K562 (cell line): Measurements from ENCODE around the gene CRYZL1. TPM values are rescaled to one million over a fixed set of nuclear protein-coding genes. Genes with fewer than 3 reads are reported as not detected.

Experiments
- ATAC-seq: fragments of 200-7000 bp; cut with Tn5 transposase; 3 replicates; pipeline ENCODE4 v1.9.1; 2020; ENCODE audit warnings: moderate library complexity
- BruUV-seq: library from RNA; stranded (reverse); fragments of 400-500 nt; replicated peaks from 2 replicates; lab custom pipeline; 2021; lab: Mats Ljungman, UMichigan
- CTCF ChIA-PET: fragments of 300-600 bp; formaldehyde crosslinking; extraction: SDS; loops from one replicate; lab custom pipeline; 2021; ENCODE audit warnings: low intra/inter-chr PET ratio; lab: Yijun Ruan, JAX
- POLR2A ChIA-PET: fragments of 300-600, 350-650 bp; sonication (Branson Sonifier 250); formaldehyde crosslinking; extraction: SDS; loops from one replicate; lab custom pipeline; 2021; ENCODE audit warnings: antibody characterized with exemption, inconsistent platforms; lab: Yijun Ruan, JAX
- DNase-seq, 4 experiments: peaks; one replicate each; pipeline versions ENCODE4 v3.0.0 to v3.0.0-alpha.2; 2011 to 2018; ENCODE audit warnings: low spot score in 3 of 4, mixed read lengths in 3 of 4; ENCODE audit errors: extremely low read depth in 1 of 4
- FAIRE-seq: peaks from 2 replicates; lab custom pipeline; 2011; peaks lifted over from hg19 to GRCh38; lab: Jason Lieb, UNC
- H2AFZ ChIP-seq: 2 replicates; pipeline ENCODE4 v1.6.0; 2011; ENCODE audit warnings: low read depth, low read length, control low read depth, inconsistent platforms
- H3K27ac ChIP-seq: fragments of 200-600 bp; 3 replicates; pipeline ENCODE4 v1.8.0; 2011; ENCODE audit warnings: low read depth, mild to moderate bottlenecking, control low read depth, inconsistent platforms, low read length, moderate library complexity, mixed read lengths; ENCODE audit errors: extremely low read depth
- H3K27me3 ChIP-seq, 2 experiments: fragments of 300-600 bp in 1 of 2; 2 replicates in 1 of 2; 3 replicates in 1 of 2; pipeline versions ENCODE4 v1.6.0 to v1.8.0; 2011; ENCODE audit warnings: inconsistent platforms in 2 of 2, low read length in 2 of 2, mild to moderate bottlenecking in 1 of 2, mixed read lengths in 1 of 2, moderate library complexity in 1 of 2; ENCODE audit not compliant: control insufficient read depth in 2 of 2, insufficient read depth in 2 of 2
- H3K36me3 ChIP-seq: fragments of 300-600 bp; 3 replicates; pipeline ENCODE4 v1.8.0; 2011; ENCODE audit warnings: mild to moderate bottlenecking, low read length, inconsistent platforms; ENCODE audit not compliant: control insufficient read depth, insufficient read depth
- H3K4me1 ChIP-seq, 2 experiments: fragments of 200-600 bp in 1 of 2; replicated peaks in 1 of 2; 2 replicates in 1 of 2; 3 replicates in 1 of 2; pipeline versions ENCODE4 v1.5.1 to v1.8.0; 2011; ENCODE audit warnings: inconsistent platforms in 2 of 2, low read length in 2 of 2, mild to moderate bottlenecking in 1 of 2, mixed read lengths in 1 of 2, moderate library complexity in 1 of 2; ENCODE audit not compliant: control insufficient read depth in 2 of 2, insufficient read depth in 2 of 2
- H3K4me2 ChIP-seq: 2 replicates; pipeline ENCODE4 v1.6.1; 2011; ENCODE audit warnings: low read length, control low read depth, inconsistent platforms, mixed read lengths; ENCODE audit not compliant: insufficient read depth
- H3K4me3 ChIP-seq: fragments of 200-600 bp; sonication (generic), shearing (Covaris generic); 2 replicates; pipeline ENCODE4 v1.5.1; 2016; ENCODE audit warnings: control low read depth, inconsistent platforms
- H3K79me2 ChIP-seq: fragments of 200-600 bp; 3 replicates; pipeline ENCODE4 v1.8.0; 2011; ENCODE audit warnings: low read length, inconsistent platforms; ENCODE audit not compliant: control insufficient read depth, insufficient read depth
- H3K9ac ChIP-seq, 2 experiments: 2 replicates each; pipeline versions ENCODE4 v1.6.0 to v1.6.1; 2011; ENCODE audit warnings: low read depth in 2 of 2, low read length in 2 of 2, control low read depth in 1 of 2, inconsistent platforms in 1 of 2, mild to moderate bottlenecking in 1 of 2, mixed read lengths in 1 of 2; ENCODE audit not compliant: insufficient read depth in 1 of 2
- H3K9me1 ChIP-seq: one replicate; pipeline ENCODE4 v1.6.0; 2011; ENCODE audit warnings: inconsistent platforms, mild to moderate bottlenecking, low read length, moderate library complexity; ENCODE audit not compliant: control insufficient read depth, insufficient read depth
- H3K9me3 ChIP-seq: replicated peaks from 2 replicates; pipeline ENCODE4 v1.5.1; 2011; ENCODE audit warnings: low read depth, low read length, inconsistent platforms; ENCODE audit not compliant: control insufficient read depth, insufficient read depth
- H4K20me1 ChIP-seq: replicated peaks from 2 replicates; pipeline ENCODE4 v1.6.1; 2011; ENCODE audit warnings: low read length, inconsistent platforms, mixed read lengths; ENCODE audit not compliant: control insufficient read depth, insufficient read depth
- ASH1L ChIP-seq: fragments of 450-650 bp; IDR thresholded peaks from 2 replicates; pipeline ENCODE4 v1.6.1; 2018; ENCODE audit warnings: borderline replicate concordance, mild to moderate bottlenecking, low read depth; ENCODE audit not compliant: partially characterized antibody
- RBBP5 ChIP-seq: fragments of 200-600 bp; sonication (generic); IDR thresholded peaks from 2 replicates; pipeline ENCODE4 v1.6.1; 2012; ENCODE audit warnings: borderline replicate concordance, mild to moderate bottlenecking, low read length, control low read depth, inconsistent platforms; ENCODE audit not compliant: insufficient read depth, poor library complexity, severe bottlenecking
- RHOXF2B ChIP-seq: fragments of 250-450 bp; sonication (Bioruptor Pico); conservative IDR thresholded peaks from 2 replicates; pipeline ENCODE4 v1.5.1; 2021
- TAF1 ChIP-seq: IDR thresholded peaks from 2 replicates; pipeline ENCODE4 v1.6.1; 2011; ENCODE audit warnings: mild to moderate bottlenecking, low read length, moderate library complexity; ENCODE audit not compliant: insufficient read depth, control insufficient read depth, severe bottlenecking; ENCODE audit errors: extremely low read depth
- TEAD1 ChIP-seq, 2 experiments: fragments of 450-650 bp in 1 of 2; sonication (generic) in 1 of 2; formaldehyde crosslinking; IDR thresholded peaks; 2 replicates each; pipeline versions ENCODE4 v1.4.0 to v1.8.0; 2020 to 2022; ENCODE audit warnings: mild to moderate bottlenecking in 2 of 2, missing genetic modification reagents in 1 of 2
- TEAD2 ChIP-seq: fragments of 450-650 bp; IDR thresholded peaks from 2 replicates; pipeline ENCODE4 v1.6.1; 2016; ENCODE audit warnings: missing genetic modification characterization, control low read depth, missing compliant biosample characterization
- WGBS: fragments of 100-300 bp; shearing (Covaris generic); methylation state at CpG from one replicate; pipeline ENCODE4 v1.1.6; 2016; ENCODE audit warnings: low coverage, mixed read lengths; ENCODE audit not compliant: insufficient coverage; ENCODE audit errors: missing lambda C conversion rate; 5-methylcytosine and 5-hydroxymethylcytosine counted together
- in situ Hi-C: fragments of 300-500 bp; cut with MboI; formaldehyde crosslinking; loops from 4 replicates; pipeline ENCODE4 v1.15.0; 2018; ENCODE audit warnings: inconsistent platforms, mixed read lengths
- intact Hi-C: fragments of 100-400 bp; cut with micrococcal nuclease; formaldehyde crosslinking; loops from 2 replicates; pipeline ENCODE4 v1.14.2; 2022
- polyA plus RNA-seq, 8 experiments: library from polyadenylated mRNA; depleted of rRNA in 4 of 8; stranded (reverse) in 5 of 8; unstranded in 3 of 8; fragments of >200 nt; fragmentation: Nextera tagmentation in 2 of 8; fragmentation: Illumina TruSeq in 1 of 8; extraction: Ambion mirVana in 2 of 8; extraction: Trizol in 1 of 8; gene quantifications; 2 replicates each; pipeline versions ENCODE4 v1.2.1 to v1.2.3, GENCODE V29; 2011 to 2014; ENCODE audit warnings: inconsistent platforms in 1 of 8, missing spikeins in 1 of 8
- total RNA-seq, 7 experiments: library from RNA; depleted of rRNA in 6 of 7; stranded (reverse); fragments of >200 nt in 6 of 7; fragmentation: Illumina TruSeq in 2 of 7; extraction: Trizol in 2 of 7; gene quantifications; 2 replicates each; pipeline versions ENCODE4 v1.2.1 to v1.2.3, GENCODE V29; 2011 to 2021; ENCODE audit warnings: low replicate concordance in 1 of 7
- TF ChIP-seq, protein P1 (sequence below): fragments of 250-450 bp; sonication (Bioruptor Pico); IDR thresholded peaks from 2 replicates; pipeline ENCODE4 v1.8.0; 2021; ENCODE audit warnings: moderate library complexity, mild to moderate bottlenecking, inconsistent platforms
- TF ChIP-seq, protein P2 (sequence below): fragments of 250-450 bp; sonication (Bioruptor Pico); IDR thresholded peaks from 2 replicates; pipeline ENCODE4 v1.5.0; 2021; ENCODE audit warnings: mild to moderate bottlenecking, borderline replicate concordance
- TF ChIP-seq, protein P3 (sequence below): fragments of 250-450 bp; sonication (Bioruptor Pico); IDR thresholded peaks from 2 replicates; pipeline ENCODE4 v1.9.0; 2021; ENCODE audit warnings: mild to moderate bottlenecking

Gene CRYZL1
- total and polyA plus RNA-seq, 9 of the 15 experiments (the other 6 are each of a cell fraction or from before 2014, with no cell fraction given) = 19.9 to 98.2 (median 39.2) TPM

DNA sequence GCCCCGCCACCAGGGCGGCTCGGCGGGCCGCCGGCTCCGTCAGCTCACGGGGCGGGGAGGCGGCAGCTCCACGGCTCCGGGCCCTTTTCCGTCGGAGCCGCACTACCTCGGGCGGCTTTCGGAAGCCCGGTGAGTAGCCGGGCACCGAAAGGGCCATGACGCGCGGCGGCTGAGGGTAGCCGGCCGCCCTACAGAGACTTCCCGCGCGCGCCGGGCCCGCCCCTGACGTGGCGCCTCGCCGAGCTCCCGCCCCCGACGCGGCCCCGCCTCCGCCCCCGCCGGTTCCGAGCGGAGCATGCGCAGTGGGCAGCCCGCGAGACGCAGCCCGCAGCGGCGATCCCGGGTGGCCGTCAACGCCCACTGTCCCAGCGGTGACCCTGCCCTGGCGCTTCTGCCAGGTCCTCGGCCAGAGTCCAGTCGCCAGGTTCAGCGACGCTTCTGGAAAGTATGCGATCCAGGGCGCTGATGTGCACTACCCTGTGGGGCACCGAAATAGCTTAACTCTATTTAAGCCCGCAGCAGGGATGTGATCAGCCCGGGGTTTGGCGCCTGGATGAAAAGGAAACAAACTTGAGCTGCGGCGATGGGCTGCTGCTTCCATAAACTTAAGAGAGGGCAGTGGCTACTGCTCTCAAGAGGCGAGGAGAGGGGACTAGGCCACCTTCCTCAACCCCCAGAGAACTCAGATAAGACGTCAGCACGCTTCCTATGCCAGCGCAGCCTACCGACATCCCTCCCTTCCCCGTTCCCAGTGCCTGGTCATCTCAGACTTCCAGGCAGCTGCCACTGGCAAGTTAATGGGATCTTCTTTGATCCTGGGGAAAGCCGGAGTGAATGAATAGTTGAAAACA is 52.8 kb downstream of the CRYZL1 start, which contains the start of gene DONSON:
DONSON (minus strand) TSS at position 200 of the 851 bp plus-strand sequence; CDS start at position 157, 43 bp downstream.
- peak within 1 kb of the TSS; percentile 91 to 98 for H3K9ac ChIP-seq
- ChIA-PET POLR2A (interaction anchor here (0.6 to 2.4 kb wide), 15 partner anchors 9 to 1398 kb away, joined by 3 to 15 read pairs (median 6); partner anchors contain the start of genes SON and TMEM50B), CTCF (interaction anchor here (0.6 kb wide), 1 partner anchor 57 kb away, joined by 3 read pairs; no protein-coding TSS in a partner anchor)
- ATAC-seq (peak; percentile 92), FAIRE-seq (peak; percentile 55), DNase-seq (peak; percentile 93 to 100 (median 100))
- H4K20me1 ChIP-seq = no peaks in the 10 kb centered on the region
- peaks cover 31% of the 10 kb centered on the region for H3K36me3 ChIP-seq
- H3K9me3 ChIP-seq = no peaks in the 10 kb centered on the region
- TSS peak; percentile 95 for BruUV-seq
- H3K4me3 ChIP-seq = peak within 1 kb of the TSS; percentile 89
- peak within 1 kb of the TSS; percentile 92 for H3K4me2 ChIP-seq
- H3K79me2 ChIP-seq = peaks cover 32% of the 10 kb centered on the region
- in situ Hi-C loops = no loop called here
- no peaks in the 10 kb centered on the region for H3K9me1 ChIP-seq
- H3K4me1 ChIP-seq = peaks cover 13 to 24% of the 10 kb centered on the region in 2 experiments; a peak in 4 of 5 replicates
- intact Hi-C loops = loop anchor here (10.0 kb wide), 1 partner anchor 386 kb away; no protein-coding TSS in a partner anchor
- H2AFZ ChIP-seq = peak within 1 kb of the TSS; percentile 98
- peak within 1 kb of the TSS; percentile 53 for H3K27ac ChIP-seq
- WGBS = under 1% methylated on average over 74 of the region's 78 CpGs
- no peaks in the 10 kb centered on the region for H3K27me3 ChIP-seq
- TF ChIP-seq, protein P1, sequence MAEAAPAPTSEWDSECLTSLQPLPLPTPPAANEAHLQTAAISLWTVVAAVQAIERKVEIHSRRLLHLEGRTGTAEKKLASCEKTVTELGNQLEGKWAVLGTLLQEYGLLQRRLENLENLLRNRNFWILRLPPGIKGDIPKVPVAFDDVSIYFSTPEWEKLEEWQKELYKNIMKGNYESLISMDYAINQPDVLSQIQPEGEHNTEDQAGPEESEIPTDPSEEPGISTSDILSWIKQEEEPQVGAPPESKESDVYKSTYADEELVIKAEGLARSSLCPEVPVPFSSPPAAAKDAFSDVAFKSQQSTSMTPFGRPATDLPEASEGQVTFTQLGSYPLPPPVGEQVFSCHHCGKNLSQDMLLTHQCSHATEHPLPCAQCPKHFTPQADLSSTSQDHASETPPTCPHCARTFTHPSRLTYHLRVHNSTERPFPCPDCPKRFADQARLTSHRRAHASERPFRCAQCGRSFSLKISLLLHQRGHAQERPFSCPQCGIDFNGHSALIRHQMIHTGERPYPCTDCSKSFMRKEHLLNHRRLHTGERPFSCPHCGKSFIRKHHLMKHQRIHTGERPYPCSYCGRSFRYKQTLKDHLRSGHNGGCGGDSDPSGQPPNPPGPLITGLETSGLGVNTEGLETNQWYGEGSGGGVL (CRISPR knock-in tag) = no peak
- 0 out of 2 replicates have a peak, but pooled peaks have one; percentile 52 for TF ChIP-seq RHOXF2B (CRISPR knock-in tag)
- TF ChIP-seq ASH1L = no peak
- no peak for TF ChIP-seq TEAD2 (tag)
- TF ChIP-seq, protein P2, sequence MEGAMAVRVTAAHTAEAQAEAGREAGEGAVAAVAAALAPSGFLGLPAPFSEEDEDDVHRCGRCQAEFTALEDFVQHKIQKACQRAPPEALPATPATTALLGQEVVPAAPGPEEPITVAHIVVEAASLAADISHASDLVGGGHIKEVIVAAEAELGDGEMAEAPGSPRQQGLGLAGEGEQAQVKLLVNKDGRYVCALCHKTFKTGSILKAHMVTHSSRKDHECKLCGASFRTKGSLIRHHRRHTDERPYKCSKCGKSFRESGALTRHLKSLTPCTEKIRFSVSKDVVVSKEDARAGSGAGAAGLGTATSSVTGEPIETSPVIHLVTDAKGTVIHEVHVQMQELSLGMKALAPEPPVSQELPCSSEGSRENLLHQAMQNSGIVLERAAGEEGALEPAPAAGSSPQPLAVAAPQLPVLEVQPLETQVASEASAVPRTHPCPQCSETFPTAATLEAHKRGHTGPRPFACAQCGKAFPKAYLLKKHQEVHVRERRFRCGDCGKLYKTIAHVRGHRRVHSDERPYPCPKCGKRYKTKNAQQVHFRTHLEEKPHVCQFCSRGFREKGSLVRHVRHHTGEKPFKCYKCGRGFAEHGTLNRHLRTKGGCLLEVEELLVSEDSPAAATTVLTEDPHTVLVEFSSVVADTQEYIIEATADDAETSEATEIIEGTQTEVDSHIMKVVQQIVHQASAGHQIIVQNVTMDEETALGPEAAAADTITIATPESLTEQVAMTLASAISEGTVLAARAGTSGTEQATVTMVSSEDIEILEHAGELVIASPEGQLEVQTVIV (CRISPR knock-in tag) = no peak
- TF ChIP-seq TAF1 = peak; percentile 72
- TF ChIP-seq, protein P3, sequence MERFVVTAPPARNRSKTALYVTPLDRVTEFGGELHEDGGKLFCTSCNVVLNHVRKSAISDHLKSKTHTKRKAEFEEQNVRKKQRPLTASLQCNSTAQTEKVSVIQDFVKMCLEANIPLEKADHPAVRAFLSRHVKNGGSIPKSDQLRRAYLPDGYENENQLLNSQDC (CRISPR knock-in tag) = peak; percentile 19; the same call in 1 of the 2 replicates
- 0 out of 4 replicates have a peak, but pooled peaks of 1 of the 2 experiments have one; percentile 8 for TF ChIP-seq TEAD1 (CRISPR knock-in tag; IDR thresholded peaks at IDR 0.05)
- peak; percentile 49 for TF ChIP-seq RBBP5
